HEK293 (cell line): Measurements from ENCODE around the gene KDM3B.
A peak's percentile ranks its signal among the peaks of the same experiment; 100 is the strongest.

Experiments
- CTCF ChIA-PET: fragments of 350-600 bp; formaldehyde crosslinking; extraction: SDS; loops from one replicate; lab custom pipeline; 2021; ENCODE audit warnings: antibody characterized with exemption; lab: Yijun Ruan, JAX
- POLR2A ChIA-PET: fragments of 300-600 bp; formaldehyde crosslinking; extraction: SDS; loops from one replicate; lab custom pipeline; 2020; ENCODE audit warnings: antibody characterized with exemption, inconsistent platforms; lab: Yijun Ruan, JAX
- H3K27ac ChIP-seq: fragments of 200-500 bp; sonication (Bioruptor generic); 2 replicates; pipeline ENCODE4 v1.5.1; 2014; ENCODE audit warnings: low read depth, low read length, control low read depth, inconsistent platforms; ENCODE audit errors: extremely low read depth
- H3K36me3 ChIP-seq, 2 experiments: fragments of 200-500 bp in 1 of 2; sonication (Bioruptor generic) in 1 of 2; 1 replicate in 1 of 2; 2 replicates in 1 of 2; pipeline ENCODE4 v1.5.1; 2014 to 2017; ENCODE audit warnings: inconsistent platforms in 2 of 2, low read length in 2 of 2; ENCODE audit not compliant: control insufficient read depth in 2 of 2, insufficient read depth in 1 of 2
- H3K4me1 ChIP-seq: fragments of 200-500 bp; sonication (Bioruptor generic); 2 replicates; pipeline ENCODE4 v1.5.1; 2014; ENCODE audit warnings: mild to moderate bottlenecking, low read length, inconsistent platforms; ENCODE audit not compliant: control insufficient read depth, insufficient read depth
- H3K4me3 ChIP-seq: 2 replicates; pipeline ENCODE4 v1.5.1; 2011; ENCODE audit warnings: low read depth, mild to moderate bottlenecking, control low read depth, low read length, moderate library complexity
- H3K9me3 ChIP-seq: fragments of 200-500 bp; sonication (Bioruptor generic); 2 replicates; pipeline ENCODE4 v1.5.1; 2014; ENCODE audit warnings: low read depth, low read length, inconsistent platforms; ENCODE audit not compliant: control insufficient read depth, insufficient read depth
- EGR2 ChIP-seq: fragments of 450-650 bp; formaldehyde crosslinking; IDR thresholded peaks from 2 replicates; pipeline ENCODE4 v1.5.1; 2016; ENCODE audit warnings: low read depth, missing biosample characterization, missing genetic modification characterization
- KLF10 ChIP-seq: fragments of 450-650 bp; IDR thresholded peaks from 2 replicates; pipeline ENCODE4 v1.5.1; 2018; ENCODE audit warnings: missing biosample characterization, mild to moderate bottlenecking, missing genetic modification characterization
- SCRT1 ChIP-seq: fragments of 450-650 bp; formaldehyde crosslinking; IDR thresholded peaks from 2 replicates; pipeline ENCODE4 v1.5.1; 2016; ENCODE audit warnings: missing biosample characterization, missing genetic modification characterization, borderline replicate concordance
- SCRT2 ChIP-seq: fragments of 450-650 bp; formaldehyde crosslinking; IDR thresholded peaks from 2 replicates; pipeline ENCODE4 v1.5.1; 2016; ENCODE audit warnings: missing biosample characterization, missing genetic modification characterization
- SETDB1 ChIP-seq: IDR thresholded peaks from one replicate; pipeline ENCODE4 v1.6.1; 2017; ENCODE audit warnings: mild to moderate bottlenecking, low read length, moderate library complexity, mixed read lengths; ENCODE audit not compliant: insufficient read length
- SP3 ChIP-seq: fragments of 450-650 bp; formaldehyde crosslinking; IDR thresholded peaks from 2 replicates; pipeline ENCODE4 v1.5.1; 2016; ENCODE audit warnings: missing biosample characterization, missing genetic modification characterization
- ZBTB17 ChIP-seq: fragments of 450-650 bp; formaldehyde crosslinking; IDR thresholded peaks from 2 replicates; pipeline ENCODE4 v1.5.1; 2016; ENCODE audit warnings: missing biosample characterization, missing genetic modification characterization
- ZEB2 ChIP-seq: fragments of 450-650 bp; formaldehyde crosslinking; IDR thresholded peaks from 2 replicates; pipeline ENCODE4 v1.5.1; 2016; ENCODE audit warnings: missing biosample characterization, missing genetic modification characterization
- ZIC2 ChIP-seq: fragments of 450-650 bp; formaldehyde crosslinking; IDR thresholded peaks from 2 replicates; pipeline ENCODE4 v1.5.1; 2016; ENCODE audit warnings: missing biosample characterization, missing genetic modification characterization
- ZNF223 ChIP-seq: fragments of 450-650 bp; formaldehyde crosslinking; IDR thresholded peaks from 2 replicates; pipeline ENCODE4 v1.5.1; 2016; ENCODE audit warnings: missing biosample characterization, missing genetic modification characterization
- ZNF311 ChIP-seq: fragments of 450-650 bp; formaldehyde crosslinking; IDR thresholded peaks from 2 replicates; pipeline ENCODE4 v1.5.1; 2017; ENCODE audit warnings: missing biosample characterization, missing genetic modification characterization, borderline replicate concordance
- ZNF354C ChIP-seq: fragments of 450-650 bp; formaldehyde crosslinking; IDR thresholded peaks from 2 replicates; pipeline ENCODE4 v1.5.1; 2016; ENCODE audit warnings: missing biosample characterization, missing genetic modification characterization, low read depth, borderline replicate concordance
- ZNF394 ChIP-seq: fragments of 450-650 bp; formaldehyde crosslinking; IDR thresholded peaks from 2 replicates; pipeline ENCODE4 v1.5.1; 2016; ENCODE audit warnings: missing biosample characterization, missing genetic modification characterization, mild to moderate bottlenecking, moderate library complexity, borderline replicate concordance
- ZNF423 ChIP-seq: fragments of 450-650 bp; formaldehyde crosslinking; IDR thresholded peaks from 2 replicates; pipeline ENCODE4 v1.5.1; 2016; ENCODE audit warnings: missing biosample characterization, missing genetic modification characterization
- ZNF707 ChIP-seq: fragments of 450-650 bp; formaldehyde crosslinking; IDR thresholded peaks from 2 replicates; pipeline ENCODE4 v1.5.1; 2016; ENCODE audit warnings: missing biosample characterization, missing genetic modification characterization
- TF ChIP-seq, protein P1 (sequence below): fragments of 450-650 bp; formaldehyde crosslinking; IDR thresholded peaks from 2 replicates; pipeline ENCODE4 v1.5.1; 2016; ENCODE audit warnings: missing biosample characterization, missing genetic modification characterization
- TF ChIP-seq, protein P2 (sequence below): fragments of 450-650 bp; formaldehyde crosslinking; IDR thresholded peaks from 2 replicates; pipeline ENCODE4 v1.5.1; 2016; ENCODE audit warnings: missing biosample characterization, missing genetic modification characterization, low read depth

The KDM3B gene

DNA sequence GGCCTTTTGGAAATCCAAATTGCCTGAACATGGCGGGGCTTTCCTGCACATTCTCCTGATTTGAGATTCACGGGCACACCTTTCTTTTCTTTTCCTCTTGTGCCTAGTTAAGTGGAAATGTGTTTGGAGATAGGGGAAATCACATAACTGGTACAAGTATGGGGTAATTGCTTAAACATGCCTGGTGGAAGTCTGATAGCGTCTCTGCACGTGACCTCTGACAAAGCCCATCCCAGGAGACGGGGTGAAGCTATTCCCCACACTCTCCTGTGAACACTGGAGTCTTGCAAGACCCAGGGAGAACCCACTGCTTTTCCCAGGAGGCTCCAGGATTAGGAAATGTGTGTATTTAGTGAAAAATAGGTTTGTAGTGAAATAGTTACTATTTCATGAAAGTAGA is 83.5 kb downstream of the KDM3B start:
- H3K27ac ChIP-seq = no peak overlapping the region
- ChIA-PET POLR2A (no interaction called here), CTCF (interaction anchor here (0.9 to 2.3 kb wide), 2 partner anchors 83 to 84 kb away, joined by 3 to 10 read pairs; partner anchors contain the start of gene KDM3B)
- peaks cover 8% of the 10 kb centered on the region; the same call in 1 of the 2 replicates for H3K4me1 ChIP-seq
- peaks cover 37 to 63% of the 10 kb centered on the region in 2 experiments for H3K36me3 ChIP-seq
- H3K4me3 ChIP-seq = no peak overlapping the region
- TF ChIP-seq ZNF354C (tag by site-specific recombination) (no peak), EGR2 (tag by site-specific recombination) (no peak), SETDB1 (no peak), KLF10 (no peak), ZNF707 (tag by site-specific recombination) (no peak), ZNF223 (no peak)
- TF ChIP-seq, protein P1, sequence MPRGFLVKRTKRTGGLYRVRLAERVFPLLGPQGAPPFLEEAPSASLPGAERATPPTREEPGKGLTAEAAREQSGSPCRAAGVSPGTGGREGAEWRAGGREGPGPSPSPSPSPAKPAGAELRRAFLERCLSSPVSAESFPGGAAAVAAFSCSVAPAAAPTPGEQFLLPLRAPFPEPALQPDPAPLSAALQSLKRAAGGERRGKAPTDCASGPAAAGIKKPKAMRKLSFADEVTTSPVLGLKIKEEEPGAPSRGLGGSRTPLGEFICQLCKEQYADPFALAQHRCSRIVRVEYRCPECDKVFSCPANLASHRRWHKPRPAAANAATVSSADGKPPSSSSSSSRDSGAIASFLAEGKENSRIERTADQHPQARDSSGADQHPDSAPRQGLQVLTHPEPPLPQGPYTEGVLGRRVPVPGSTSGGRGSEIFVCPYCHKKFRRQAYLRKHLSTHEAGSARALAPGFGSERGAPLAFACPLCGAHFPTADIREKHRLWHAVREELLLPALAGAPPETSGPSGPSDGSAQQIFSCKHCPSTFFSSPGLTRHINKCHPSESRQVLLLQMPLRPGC (tag by site-specific recombination) = no peak
- no peaks in the 10 kb centered on the region for H3K9me3 ChIP-seq

DNA sequence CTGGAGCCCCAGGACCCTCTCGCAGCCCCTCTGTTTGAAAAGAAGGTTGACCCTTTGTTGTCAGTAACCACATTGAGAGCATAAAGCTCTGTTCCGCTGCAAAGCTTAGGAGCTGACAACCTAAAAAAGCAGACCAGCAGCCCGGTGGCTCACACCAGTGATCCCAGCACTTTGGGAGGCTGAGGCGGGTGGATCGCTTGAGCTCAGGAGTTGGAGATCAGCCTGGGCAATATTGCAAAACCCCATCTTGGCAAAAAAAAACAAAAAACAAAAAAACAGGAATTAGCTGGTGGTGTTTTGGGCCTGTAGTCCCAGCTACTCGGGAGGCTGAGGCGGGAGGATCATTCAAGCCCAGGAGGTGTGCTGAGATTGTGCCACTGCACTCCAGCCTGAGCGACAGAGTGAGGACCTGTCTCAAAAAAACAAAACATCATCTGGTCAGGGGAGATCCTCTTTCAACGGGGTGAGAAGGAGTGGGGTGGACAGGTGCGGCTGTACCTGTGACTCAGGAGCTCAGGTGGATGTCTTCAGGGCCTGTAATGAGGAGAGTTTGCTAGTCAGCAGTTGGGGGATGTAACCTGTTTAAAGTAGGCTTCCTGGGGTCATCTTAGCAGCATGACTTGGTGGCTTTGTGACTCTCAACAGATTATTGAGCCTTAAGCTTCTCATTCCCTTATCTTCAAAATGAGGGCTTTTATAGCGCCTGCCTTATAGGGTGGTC is 85.7 kb downstream of the KDM3B start:
- Histone ChIP-seq H3K4me1 (peaks cover 8% of the 10 kb centered on the region; the same call in 1 of the 2 replicates), H3K36me3 (peaks cover 18 to 51% of the 10 kb centered on the region in 2 experiments), H3K4me3 (peak overlapping the region; percentile 60), H3K9me3 (no peaks in the 10 kb centered on the region), H3K27ac (peak overlapping the region; percentile 68; the same call in 1 of the 2 replicates)
- ChIA-PET POLR2A (interaction anchor here (0.5 to 2.1 kb wide), 5 partner anchors 27 to 259 kb away, joined by 3 to 13 read pairs (median 9); partner anchors contain the start of genes BRD8, CDC25C, EGR1 and ETF1), CTCF (interaction anchor here (0.9 to 3.4 kb wide), 4 partner anchors 11 to 215 kb away, joined by 3 to 24 read pairs (median 8); partner anchors contain the start of gene KDM3B)
- peak; percentile 13; the same call in 1 of the 2 replicates for TF ChIP-seq SCRT2 (tag by site-specific recombination)
- TF ChIP-seq SP3 = 0 out of 2 replicates have a peak, but pooled peaks have one; percentile 11
- peak; percentile 47 for TF ChIP-seq ZBTB17
- TF ChIP-seq ZIC2 (tag by site-specific recombination) = 0 out of 2 replicates have a peak, but pooled peaks have one; percentile 22
- TF ChIP-seq, protein P2, sequence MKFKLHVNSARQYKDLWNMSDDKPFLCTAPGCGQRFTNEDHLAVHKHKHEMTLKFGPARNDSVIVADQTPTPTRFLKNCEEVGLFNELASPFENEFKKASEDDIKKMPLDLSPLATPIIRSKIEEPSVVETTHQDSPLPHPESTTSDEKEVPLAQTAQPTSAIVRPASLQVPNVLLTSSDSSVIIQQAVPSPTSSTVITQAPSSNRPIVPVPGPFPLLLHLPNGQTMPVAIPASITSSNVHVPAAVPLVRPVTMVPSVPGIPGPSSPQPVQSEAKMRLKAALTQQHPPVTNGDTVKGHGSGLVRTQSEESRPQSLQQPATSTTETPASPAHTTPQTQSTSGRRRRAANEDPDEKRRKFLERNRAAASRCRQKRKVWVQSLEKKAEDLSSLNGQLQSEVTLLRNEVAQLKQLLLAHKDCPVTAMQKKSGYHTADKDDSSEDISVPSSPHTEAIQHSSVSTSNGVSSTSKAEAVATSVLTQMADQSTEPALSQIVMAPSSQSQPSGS (tag by site-specific recombination) = no peak
- peak; percentile 81 for TF ChIP-seq SCRT1 (tag by site-specific recombination)
- TF ChIP-seq ZNF394 (tag by site-specific recombination) = no peak
- TF ChIP-seq ZEB2 (tag by site-specific recombination) = peak; percentile 35; the same call in 1 of the 2 replicates
- no peak for TF ChIP-seq ZNF311 (tag by site-specific recombination)
- no peak for TF ChIP-seq ZNF423 (tag by site-specific recombination)
